ENCODE data around the gene KIF5A. TPM values are rescaled to one million over a fixed set of nuclear protein-coding genes. Genes with fewer than 3 reads are reported as not detected.

The KIF5A gene
- total RNA-seq, 1 donor from 2014 or later = 0.08 TPM

GRCh38 chr12:57609781-57610553 is 60.1 kb downstream of the KIF5A start:
- Histone ChIP-seq H3K27ac (replicated peaks) (peak overlapping the region; percentile 90), H3K9me3 (replicated peaks) (no peaks in the 10 kb centered on the region), H3K4me1 (peaks cover 96% of the 10 kb centered on the region), H3K27me3 (ENCODE audit: low read depth) (peaks cover 4% of the 10 kb centered on the region), H3K36me3 (peaks cover 23% of the 10 kb centered on the region), H3K4me3 (peak overlapping the region; percentile 87)
- DNase-seq = peak; percentile 56
- no peak for TF ChIP-seq CTCF (IDR thresholded peaks at IDR 0.05; ENCODE audit: borderline replicate concordance)
- intact Hi-C loops (cut with micrococcal nuclease) = no loop called here

GRCh38 chr12:57610554-57611107 is 60.8 kb downstream of the KIF5A start:
- Histone ChIP-seq H3K4me3 (peak overlapping the region; percentile 87), H3K36me3 (peaks cover 29% of the 10 kb centered on the region), H3K4me1 (peaks cover 96% of the 10 kb centered on the region), H3K27ac (replicated peaks) (peak overlapping the region; percentile 90), H3K27me3 (ENCODE audit: low read depth) (peaks cover 4% of the 10 kb centered on the region), H3K9me3 (replicated peaks) (no peaks in the 10 kb centered on the region)
- peak; percentile 75 for DNase-seq
- intact Hi-C loops (cut with micrococcal nuclease) = no loop called here
- no peak for TF ChIP-seq CTCF (IDR thresholded peaks at IDR 0.05; ENCODE audit: borderline replicate concordance)

- Histone ChIP-seq H3K4me3 (peak within 1 kb of the TSS; percentile 87), H3K27ac (replicated peaks) (peak within 1 kb of the TSS; percentile 90), H3K9me3 (replicated peaks) (no peaks in the 10 kb centered on the region), H3K4me1 (peaks cover 96% of the 10 kb centered on the region), H3K36me3 (peaks cover 34% of the 10 kb centered on the region), H3K27me3 (ENCODE audit: low read depth) (peaks cover 4% of the 10 kb centered on the region)
- intact Hi-C loops (cut with micrococcal nuclease) = no loop called here
- DNase-seq = peak; percentile 87
- TF ChIP-seq CTCF (IDR thresholded peaks at IDR 0.05; ENCODE audit: borderline replicate concordance) = no peak
Observed at GRCh38 chr12:57611108-57611826, 61.4 kb downstream of the KIF5A start, which contains the start of gene ARHGEF25. TSS of gene ARHGEF25 (plus strand) at chr12:57611435. CDS start at chr12:57611895, 460 bp downstream.

- H3K4me3 ChIP-seq = peak overlapping the region; percentile 87
- DNase-seq = no peak
- peaks cover 99% of the 10 kb centered on the region for H3K4me1 ChIP-seq
- H3K9me3 ChIP-seq (replicated peaks) = no peaks in the 10 kb centered on the region
- peaks cover 4% of the 10 kb centered on the region for H3K27me3 ChIP-seq (ENCODE audit: low read depth)
- TF ChIP-seq CTCF (IDR thresholded peaks at IDR 0.05; ENCODE audit: borderline replicate concordance) = no peak
- peaks cover 34% of the 10 kb centered on the region for H3K36me3 ChIP-seq
- intact Hi-C loops (cut with micrococcal nuclease) = no loop called here
- H3K27ac ChIP-seq (replicated peaks) = peak overlapping the region; percentile 90
Observed at GRCh38 chr12:57611827-57612710, 62.2 kb downstream of the KIF5A start.
